Spleen (tissue), 7 donors: ENCODE results near the gene EHD4.

Experiments
- POLR2AphosphoS5 ChIP-seq, 3 donors: sonication (generic); formaldehyde crosslinking; IDR thresholded peaks; one replicate each; pipeline ENCODE4 v1.5.1; 2017; ENCODE audit warnings: antibody characterized with exemption in 3 of 3
- TF ChIP-seq, protein P1 (sequence below), 11 experiments: fragments of 200-600 bp in 7 of 11; fragments of 450-650 bp in 4 of 11; sonication (generic) in 4 of 11; IDR thresholded peaks in 8 of 11; conservative IDR thresholded peaks in 3 of 11; 1 replicate in 7 of 11; 2 replicates in 4 of 11; pipeline versions ENCODE4 v1.4.0 to v1.8.0; 2016 to 2021; ENCODE audit warnings: antibody characterized with exemption in 11 of 11, inconsistent platforms in 4 of 11, mild to moderate bottlenecking in 1 of 11
- donor health status: DM: no; HTN: no; CAD: no; lungs with moderate emphysema.
- donor health status: DM: no; HTN: no; CAD: no.
- donor health status: DM: no; HTN: no; CAD: no.

GRCh38 chr15:42016971-42017370 is 44.6 kb upstream of the EHD4 start:
- no peak for TF ChIP-seq POLR2AphosphoS5 (IDR thresholded peaks at IDR 0.05)
- TF ChIP-seq, protein P1, sequence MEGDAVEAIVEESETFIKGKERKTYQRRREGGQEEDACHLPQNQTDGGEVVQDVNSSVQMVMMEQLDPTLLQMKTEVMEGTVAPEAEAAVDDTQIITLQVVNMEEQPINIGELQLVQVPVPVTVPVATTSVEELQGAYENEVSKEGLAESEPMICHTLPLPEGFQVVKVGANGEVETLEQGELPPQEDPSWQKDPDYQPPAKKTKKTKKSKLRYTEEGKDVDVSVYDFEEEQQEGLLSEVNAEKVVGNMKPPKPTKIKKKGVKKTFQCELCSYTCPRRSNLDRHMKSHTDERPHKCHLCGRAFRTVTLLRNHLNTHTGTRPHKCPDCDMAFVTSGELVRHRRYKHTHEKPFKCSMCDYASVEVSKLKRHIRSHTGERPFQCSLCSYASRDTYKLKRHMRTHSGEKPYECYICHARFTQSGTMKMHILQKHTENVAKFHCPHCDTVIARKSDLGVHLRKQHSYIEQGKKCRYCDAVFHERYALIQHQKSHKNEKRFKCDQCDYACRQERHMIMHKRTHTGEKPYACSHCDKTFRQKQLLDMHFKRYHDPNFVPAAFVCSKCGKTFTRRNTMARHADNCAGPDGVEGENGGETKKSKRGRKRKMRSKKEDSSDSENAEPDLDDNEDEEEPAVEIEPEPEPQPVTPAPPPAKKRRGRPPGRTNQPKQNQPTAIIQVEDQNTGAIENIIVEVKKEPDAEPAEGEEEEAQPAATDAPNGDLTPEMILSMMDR (IDR thresholded peaks at IDR 0.05 in 8 of 11, conservative IDR thresholded peaks at IDR 0.05 in 3 of 11): no peak
